Measurements from ENCODE around the gene PSME2. TPM values are rescaled to one million over a fixed set of nuclear protein-coding genes. Genes with fewer than 3 reads are reported as not detected.

PSME2 gene
- total and polyA plus RNA-seq, 2 experiments from 2014 or later = 75.5 to 189 TPM

- H3K4me1 ChIP-seq (ENCODE audit: insufficient read depth) = peaks cover 9% of the 10 kb centered on the region
- TF ChIP-seq EZH2 (IDR thresholded peaks at IDR 0.05; ENCODE audit: borderline replicate concordance) (no peak), EZH2phosphoT487 (IDR thresholded peaks at IDR 0.05; ENCODE audit: low read depth, severe bottlenecking, unreplicated experiment) (no peak)
- TF ChIP-seq, protein P1, sequence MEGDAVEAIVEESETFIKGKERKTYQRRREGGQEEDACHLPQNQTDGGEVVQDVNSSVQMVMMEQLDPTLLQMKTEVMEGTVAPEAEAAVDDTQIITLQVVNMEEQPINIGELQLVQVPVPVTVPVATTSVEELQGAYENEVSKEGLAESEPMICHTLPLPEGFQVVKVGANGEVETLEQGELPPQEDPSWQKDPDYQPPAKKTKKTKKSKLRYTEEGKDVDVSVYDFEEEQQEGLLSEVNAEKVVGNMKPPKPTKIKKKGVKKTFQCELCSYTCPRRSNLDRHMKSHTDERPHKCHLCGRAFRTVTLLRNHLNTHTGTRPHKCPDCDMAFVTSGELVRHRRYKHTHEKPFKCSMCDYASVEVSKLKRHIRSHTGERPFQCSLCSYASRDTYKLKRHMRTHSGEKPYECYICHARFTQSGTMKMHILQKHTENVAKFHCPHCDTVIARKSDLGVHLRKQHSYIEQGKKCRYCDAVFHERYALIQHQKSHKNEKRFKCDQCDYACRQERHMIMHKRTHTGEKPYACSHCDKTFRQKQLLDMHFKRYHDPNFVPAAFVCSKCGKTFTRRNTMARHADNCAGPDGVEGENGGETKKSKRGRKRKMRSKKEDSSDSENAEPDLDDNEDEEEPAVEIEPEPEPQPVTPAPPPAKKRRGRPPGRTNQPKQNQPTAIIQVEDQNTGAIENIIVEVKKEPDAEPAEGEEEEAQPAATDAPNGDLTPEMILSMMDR (IDR thresholded peaks at IDR 0.05; ENCODE audit: poor library complexity) = no peak
- peak overlapping the region; percentile 77 for H3K4me2 ChIP-seq
- no peaks in the 10 kb centered on the region for H3K9me2 ChIP-seq (replicated peaks; ENCODE audit: insufficient read depth)
- no peak for DNase-seq (ENCODE audit: low spot score)
- H3K4me3 ChIP-seq = peak overlapping the region; percentile 44
- peak overlapping the region; percentile 98 for H3K27ac ChIP-seq
- peak overlapping the region; percentile 63 for H2AFZ ChIP-seq
- WGBS (ENCODE audit: low lambda C conversion rate, missing lambda C conversion rate) = 14% methylated on average over 15 of the region's 15 CpGs
- no peaks in the 10 kb centered on the region for H3K27me3 ChIP-seq
- no peaks in the 10 kb centered on the region for H3K9me3 ChIP-seq (ENCODE audit: low read depth)
- H3K36me3 ChIP-seq (replicated peaks; ENCODE audit: insufficient read depth, low read depth) = no peaks in the 10 kb centered on the region
- H4K20me1 ChIP-seq (ENCODE audit: insufficient read depth, poor library complexity, severe bottlenecking) = no peaks in the 10 kb centered on the region
- H3K79me2 ChIP-seq = peaks cover 20% of the 10 kb centered on the region
Measured at GRCh38 chr14:24113379-24113800, 33.0 kb downstream of the PSME2 start.

GRCh38 chr14:24110523-24110922, 35.9 kb downstream of the PSME2 start:
- no peak overlapping the region for H3K27ac ChIP-seq
- peaks cover 3% of the 10 kb centered on the region for H3K79me2 ChIP-seq
- H3K4me3 ChIP-seq = no peak overlapping the region
- no peaks in the 10 kb centered on the region for H4K20me1 ChIP-seq (ENCODE audit: insufficient read depth, poor library complexity, severe bottlenecking)
- H2AFZ ChIP-seq = no peak overlapping the region
- no peaks in the 10 kb centered on the region for H3K9me2 ChIP-seq (replicated peaks; ENCODE audit: insufficient read depth)
- no peaks in the 10 kb centered on the region for H3K27me3 ChIP-seq
- no peaks in the 10 kb centered on the region for H3K9me3 ChIP-seq (ENCODE audit: low read depth)
- H3K4me1 ChIP-seq (ENCODE audit: insufficient read depth) = no peaks in the 10 kb centered on the region
- H3K36me3 ChIP-seq (replicated peaks; ENCODE audit: insufficient read depth, low read depth) = no peaks in the 10 kb centered on the region
- no peak for DNase-seq (ENCODE audit: low spot score)
- 80% methylated on average over 1 of the region's 1 CpG for WGBS (ENCODE audit: low lambda C conversion rate, missing lambda C conversion rate)
- TF ChIP-seq, protein P1 (IDR thresholded peaks at IDR 0.05; ENCODE audit: poor library complexity) = no peak
- TF ChIP-seq EZH2 (IDR thresholded peaks at IDR 0.05; ENCODE audit: borderline replicate concordance) = no peak
- no peak for TF ChIP-seq EZH2phosphoT487 (IDR thresholded peaks at IDR 0.05; ENCODE audit: low read depth, severe bottlenecking, unreplicated experiment)
- H3K4me2 ChIP-seq = no peak overlapping the region

GRCh38 chr14:24110060-24110459, 36.4 kb downstream of the PSME2 start:
- DNase-seq (ENCODE audit: low spot score) = no peak
- Histone ChIP-seq H3K9me3 (ENCODE audit: low read depth) (no peaks in the 10 kb centered on the region), H3K36me3 (replicated peaks; ENCODE audit: insufficient read depth, low read depth) (no peaks in the 10 kb centered on the region), H3K9me2 (replicated peaks; ENCODE audit: insufficient read depth) (no peaks in the 10 kb centered on the region), H2AFZ (no peak overlapping the region), H3K4me1 (ENCODE audit: insufficient read depth) (no peaks in the 10 kb centered on the region), H3K4me2 (no peak overlapping the region), H3K79me2 (peaks cover 3% of the 10 kb centered on the region), H3K27me3 (no peaks in the 10 kb centered on the region), H4K20me1 (ENCODE audit: insufficient read depth, poor library complexity, severe bottlenecking) (no peaks in the 10 kb centered on the region), H3K4me3 (no peak overlapping the region), H3K27ac (no peak overlapping the region)
- 90% methylated on average over 9 of the region's 9 CpGs for WGBS (ENCODE audit: low lambda C conversion rate, missing lambda C conversion rate)
- no peak for TF ChIP-seq EZH2phosphoT487 (IDR thresholded peaks at IDR 0.05; ENCODE audit: low read depth, severe bottlenecking, unreplicated experiment)
- TF ChIP-seq, protein P1 (IDR thresholded peaks at IDR 0.05; ENCODE audit: poor library complexity) = no peak
- no peak for TF ChIP-seq EZH2 (IDR thresholded peaks at IDR 0.05; ENCODE audit: borderline replicate concordance)

Data from hepatocyte (in vitro differentiated cells).